ENCODE results near the gene IGSF21.

The IGSF21 gene

DNA sequence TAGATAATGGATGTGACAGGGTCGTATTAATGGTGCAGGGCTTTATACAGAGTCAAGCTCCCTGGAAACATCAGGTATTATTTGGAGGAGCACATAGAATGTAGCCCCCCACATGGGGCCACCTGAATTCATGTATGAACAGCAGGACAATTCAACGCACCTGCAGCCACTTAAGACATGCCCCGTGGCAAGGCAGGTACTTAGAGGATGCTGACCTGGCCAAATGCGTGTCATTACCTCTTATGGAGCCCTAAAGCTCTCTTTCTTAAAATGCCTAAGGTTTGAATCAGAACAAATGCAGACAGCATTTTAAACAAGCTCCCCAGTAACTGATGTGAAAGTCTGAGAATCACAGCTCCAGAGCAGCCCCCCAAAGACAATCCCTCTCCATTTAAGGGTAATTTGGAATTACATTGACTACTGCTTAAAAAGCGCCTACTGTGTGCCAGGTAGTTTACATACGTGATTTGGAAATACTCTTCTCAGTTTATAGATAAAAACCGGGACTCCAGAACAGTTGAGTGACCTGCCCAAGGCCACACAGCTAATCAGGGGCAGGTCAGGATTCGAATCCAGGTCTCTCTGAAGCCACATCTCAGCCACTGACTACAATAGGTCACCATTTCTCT, 302.1 kb downstream of the IGSF21 start:
- no peak overlapping the region for H3K4me3 ChIP-seq
- H3K27ac ChIP-seq, result no peak overlapping the region
- no peak for DNase-seq (ENCODE audit: low spot score)
- no peak for TF ChIP-seq CTCF (IDR thresholded peaks at IDR 0.05)

DNA sequence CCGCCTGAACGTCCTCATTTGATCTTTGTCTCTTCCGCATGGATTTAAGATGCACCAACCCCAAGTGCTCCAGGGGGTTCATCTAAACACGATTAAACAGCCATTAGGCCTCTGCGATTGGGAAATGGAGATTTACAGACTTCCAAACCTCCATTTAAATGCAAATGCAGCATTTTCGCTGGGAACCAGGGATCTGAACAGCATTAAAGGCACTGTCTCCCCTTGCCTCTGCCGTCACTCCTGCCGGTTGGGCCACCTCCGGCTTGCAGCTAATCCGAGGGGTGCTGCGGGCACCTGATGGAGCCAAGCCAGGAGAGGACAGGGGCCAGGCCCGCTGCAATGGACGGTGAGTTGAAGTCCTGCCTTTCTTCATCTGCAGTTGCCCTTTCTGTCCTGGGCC, 302.8 kb downstream of the IGSF21 start:
- Histone ChIP-seq H3K4me3 (no peak overlapping the region), H3K27ac (no peak overlapping the region)
- no peak for DNase-seq (ENCODE audit: low spot score)
- TF ChIP-seq CTCF (IDR thresholded peaks at IDR 0.05), result no peak

DNA sequence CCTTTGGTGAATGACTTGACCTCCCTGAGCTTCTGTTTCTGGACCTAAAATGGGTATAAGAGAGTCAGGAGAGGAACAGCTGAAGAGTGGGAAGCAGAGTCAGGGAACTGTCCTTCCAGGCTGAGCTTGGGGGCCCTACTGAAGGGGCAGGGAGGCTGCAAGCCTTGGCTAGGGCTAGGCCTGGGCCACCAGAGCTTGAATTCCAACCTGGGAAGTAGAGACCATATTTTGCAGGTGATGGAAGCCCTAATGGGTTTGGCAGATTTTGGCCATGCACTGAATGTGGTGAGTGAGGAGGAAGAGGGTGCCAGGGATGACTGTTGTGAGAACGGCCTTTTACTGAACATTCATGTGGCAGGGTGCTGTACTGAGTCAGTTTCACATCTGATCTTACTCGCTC, 303.7 kb downstream of the IGSF21 start:
- no peak for TF ChIP-seq CTCF (IDR thresholded peaks at IDR 0.05)
- no peak for DNase-seq (ENCODE audit: low spot score)
- Histone ChIP-seq H3K4me3 (no peak overlapping the region), H3K27ac (no peak overlapping the region)

GRCh38 chr1:18411820-18412641, 304.4 kb downstream of the IGSF21 start:
- no peak for DNase-seq (ENCODE audit: low spot score)
- Histone ChIP-seq H3K27ac (no peak overlapping the region), H3K4me3 (no peak overlapping the region)
- TF ChIP-seq CTCF (IDR thresholded peaks at IDR 0.05), result no peak

- no peak for DNase-seq (ENCODE audit: low spot score)
- H3K27ac ChIP-seq, result no peak overlapping the region
- TF ChIP-seq CTCF (IDR thresholded peaks at IDR 0.05), result no peak
- no peak overlapping the region for H3K4me3 ChIP-seq
Measured at GRCh38 chr1:18412882-18413353, 305.3 kb downstream of the IGSF21 start.

DNA sequence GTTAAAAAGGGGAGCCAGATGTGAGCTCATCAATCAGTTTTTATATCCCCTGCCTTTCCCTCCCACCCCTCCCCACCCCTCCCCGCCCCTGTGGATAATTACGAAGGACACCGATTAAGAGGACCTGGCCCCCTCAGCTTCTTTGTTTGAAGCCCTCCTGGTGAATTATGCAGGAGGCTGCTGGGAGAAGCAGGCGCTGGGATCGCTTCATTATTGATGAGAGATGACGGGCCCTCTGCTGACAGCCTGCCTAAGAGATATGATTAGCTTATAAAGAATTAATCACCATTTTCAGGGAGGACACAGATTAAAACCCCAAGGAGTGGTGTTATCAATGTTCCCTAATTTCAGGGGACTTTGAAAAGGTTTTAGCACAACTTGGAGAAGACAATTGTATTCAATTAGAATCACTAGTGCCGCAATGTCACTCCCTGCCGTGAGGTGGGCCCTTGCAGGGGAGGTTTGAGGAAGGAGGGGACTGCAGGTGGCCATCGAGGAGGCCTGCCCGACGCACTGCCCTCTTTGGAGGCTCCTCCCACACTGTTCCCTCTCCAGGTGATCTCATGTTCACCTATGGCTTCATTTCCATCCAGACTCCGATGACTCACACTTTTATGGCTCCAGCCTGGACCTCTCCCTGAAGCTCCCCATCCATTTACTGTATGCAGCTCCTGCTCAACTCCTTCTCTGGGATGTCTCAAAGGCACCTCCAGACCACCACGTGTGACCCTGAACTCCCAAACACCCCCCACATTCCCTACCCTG, 306.1 kb downstream of the IGSF21 start:
- no peak for DNase-seq (ENCODE audit: low spot score)
- TF ChIP-seq CTCF (IDR thresholded peaks at IDR 0.05), result no peak
- no peak overlapping the region for H3K4me3 ChIP-seq
- no peak overlapping the region for H3K27ac ChIP-seq
